HepG2 (cell line): ENCODE measurements around the gene MAP3K1. TPM values are rescaled to one million over a fixed set of nuclear protein-coding genes. Genes with fewer than 3 reads are reported as not detected.

Experiments
- ATAC-seq: fragments of 200-7000 bp; cut with Tn5 transposase; 3 replicates; pipeline ENCODE4 v1.9.1; 2020; ENCODE audit warnings: mild to moderate bottlenecking, moderate library complexity
- BruUV-seq: library from RNA; stranded (reverse); fragments of 400-500 nt; replicated peaks from 2 replicates; lab custom pipeline; 2021; lab: Mats Ljungman, UMichigan
- CTCF ChIA-PET: fragments of 300-600 bp; formaldehyde crosslinking; extraction: SDS; loops from one replicate; lab custom pipeline; 2021; ENCODE audit warnings: low total read pairs, inconsistent platforms, low intra/inter-chr PET ratio; lab: Yijun Ruan, JAX
- POLR2A ChIA-PET: fragments of 350-600 bp; sonication (Branson Sonifier 250); formaldehyde crosslinking; loops from one replicate; lab custom pipeline; 2020; ENCODE audit warnings: antibody characterized with exemption, inconsistent platforms; lab: Yijun Ruan, JAX
- DNase-seq: peaks from one replicate; pipeline ENCODE4 v3.0.0-alpha.2; 2015; ENCODE audit warnings: low spot score
- FAIRE-seq: peaks from 3 replicates; lab custom pipeline; 2011; peaks lifted over from hg19 to GRCh38; lab: Jason Lieb, UNC
- H2AFZ ChIP-seq: one replicate; pipeline ENCODE4 v1.6.1; 2011; ENCODE audit warnings: low read length, inconsistent platforms
- H3K27ac ChIP-seq: fragments of 300-600 bp; 3 replicates; pipeline ENCODE4 v1.8.0; 2011; ENCODE audit warnings: mixed run types, mild to moderate bottlenecking, mixed read lengths, low read length, inconsistent platforms; ENCODE audit not compliant: insufficient read depth; ENCODE audit errors: extremely low read length
- H3K27me3 ChIP-seq, 2 experiments: fragments of 200-600 bp in 1 of 2; 2 replicates in 1 of 2; 3 replicates in 1 of 2; pipeline versions ENCODE4 v1.6.0 to v1.8.0; 2011; ENCODE audit warnings: low read length in 2 of 2, mild to moderate bottlenecking in 2 of 2, moderate library complexity in 2 of 2, inconsistent platforms in 1 of 2; ENCODE audit not compliant: insufficient read depth in 2 of 2, control insufficient read depth in 1 of 2
- H3K36me3 ChIP-seq, 2 experiments: fragments of 200-600 bp in 1 of 2; replicated peaks in 1 of 2; 2 replicates in 1 of 2; 3 replicates in 1 of 2; pipeline versions ENCODE4 v1.5.1 to v1.8.0; 2011; ENCODE audit warnings: low read length in 2 of 2, inconsistent platforms in 1 of 2; ENCODE audit not compliant: insufficient read depth in 2 of 2, control insufficient read depth in 1 of 2
- H3K4me1 ChIP-seq: 2 replicates; pipeline ENCODE4 v1.5.1; 2012; ENCODE audit warnings: low read length, inconsistent platforms; ENCODE audit not compliant: insufficient read depth
- H3K4me2 ChIP-seq: 2 replicates; pipeline ENCODE4 v1.6.0; 2011; ENCODE audit warnings: low read depth, low read length, inconsistent platforms
- H3K4me3 ChIP-seq, 3 experiments: fragments of 200-600 bp in 1 of 3; sonication (generic), shearing (Covaris generic) in 1 of 3; replicated peaks in 1 of 3; 2 replicates each; pipeline ENCODE4 v1.5.1; 2011 to 2016; ENCODE audit warnings: low read length in 3 of 3, inconsistent platforms in 2 of 3, low read depth in 2 of 3, mild to moderate bottlenecking in 2 of 3, control low read depth in 1 of 3, mixed read lengths in 1 of 3; ENCODE audit not compliant: insufficient read depth in 1 of 3
- H3K79me2 ChIP-seq: one replicate; pipeline ENCODE4 v1.6.1; 2011; ENCODE audit warnings: low read length, inconsistent platforms; ENCODE audit not compliant: insufficient read depth
- H3K9ac ChIP-seq: 2 replicates; pipeline ENCODE4 v1.6.0; 2011; ENCODE audit warnings: mild to moderate bottlenecking, low read depth, low read length, inconsistent platforms; ENCODE audit not compliant: insufficient read depth
- H3K9me3 ChIP-seq: 2 replicates; pipeline ENCODE4 v1.5.1; 2012; ENCODE audit warnings: mild to moderate bottlenecking, low read length
- H4K20me1 ChIP-seq: 2 replicates; pipeline ENCODE4 v1.6.0; 2011; ENCODE audit warnings: inconsistent platforms, mild to moderate bottlenecking, low read length, moderate library complexity; ENCODE audit not compliant: insufficient read depth
- NR3C1 ChIP-seq: sonication (generic); formaldehyde crosslinking; IDR thresholded peaks from 2 replicates; pipeline ENCODE4 v1.4.0; 2020; ENCODE audit warnings: missing genetic modification reagents
- PAX8 ChIP-seq: sonication (generic); formaldehyde crosslinking; IDR thresholded peaks from 2 replicates; pipeline ENCODE4 v1.8.0; 2022; ENCODE audit warnings: mild to moderate bottlenecking, missing genetic modification reagents, borderline replicate concordance
- WGBS: methylation state at CpG from one replicate; pipeline ENCODE4 v1.1.6; 2017; ENCODE audit warnings: low lambda C conversion rate; 5-methylcytosine and 5-hydroxymethylcytosine counted together
- in situ Hi-C: cut with HindIII; loops from 2 replicates; pipeline ENCODE4 v1.10.0; 2017; ENCODE audit warnings: low pct_unique_long_range_greater_than_20kb; ENCODE audit not compliant: extremely low pct_ligation_motif_present
- intact Hi-C: fragments of 100-400 bp; cut with micrococcal nuclease; formaldehyde crosslinking; loops from one replicate; pipeline ENCODE4 v1.10.0; 2022; ENCODE audit not compliant: unreplicated experiment
- polyA plus RNA-seq, 8 experiments: library from polyadenylated mRNA; depleted of rRNA in 3 of 8; stranded (reverse) in 7 of 8; unstranded in 1 of 8; fragments of >200 nt; fragmentation: Illumina TruSeq in 4 of 8; extraction: Trizol in 4 of 8; gene quantifications; 2 replicates each; pipeline versions ENCODE4 v1.2.1 to v1.2.3, GENCODE V29; 2011 to 2016; ENCODE audit warnings: low read depth in 4 of 8, missing spikeins in 1 of 8, mixed read lengths in 1 of 8; ENCODE audit not compliant: insufficient read depth in 1 of 8
- total RNA-seq, 5 experiments: library from RNA; depleted of rRNA; stranded (reverse); fragments of >200 nt; fragmentation: Illumina TruSeq; extraction: Trizol; gene quantifications; 2 replicates each; pipeline ENCODE4 v1.2.3, GENCODE V29; 2016; ENCODE audit warnings: low read depth in 1 of 5
- TF ChIP-seq, protein P1 (sequence below): sonication (generic); formaldehyde crosslinking; IDR thresholded peaks from one replicate; pipeline ENCODE4 v1.5.1; 2020; ENCODE audit warnings: mild to moderate bottlenecking, missing genetic modification reagents; ENCODE audit errors: not compliant biosample characterization
- TF ChIP-seq, protein P2 (sequence below): IDR thresholded peaks from 2 replicates; pipeline ENCODE4 v1.6.1; 2016; ENCODE audit warnings: missing compliant biosample characterization, missing genetic modification reagents, borderline replicate concordance

MAP3K1 gene
- total and polyA plus RNA-seq, 2 of the 13 experiments (the other 11 are each of a cell fraction or from before 2014, with no cell fraction given) = 16.4 to 30.3 TPM

DNA sequence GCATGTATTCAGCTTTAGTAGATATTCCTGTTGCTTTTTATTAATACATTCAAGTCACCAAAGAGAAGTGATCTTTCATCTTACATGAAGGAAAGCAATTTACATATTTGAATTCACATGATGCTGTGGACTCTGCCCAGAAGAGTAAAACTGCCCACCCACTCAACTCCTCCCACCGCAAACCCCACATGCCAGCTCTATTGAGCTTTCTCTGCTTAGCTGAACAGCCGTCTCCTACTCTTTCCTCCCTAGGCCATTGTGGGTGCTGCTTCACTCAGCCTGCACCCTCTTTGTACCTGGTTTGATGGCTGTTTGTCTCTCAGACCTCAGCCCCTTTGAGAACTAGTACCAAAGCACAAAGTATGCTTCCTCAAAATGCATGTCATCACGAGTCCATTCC lies 48.4 kb upstream of the MAP3K1 start:
- in situ Hi-C loops = no loop called here
- H3K79me2 ChIP-seq = no peaks in the 10 kb centered on the region
- no peak overlapping the region for H3K9ac ChIP-seq
- TF ChIP-seq, protein P1, sequence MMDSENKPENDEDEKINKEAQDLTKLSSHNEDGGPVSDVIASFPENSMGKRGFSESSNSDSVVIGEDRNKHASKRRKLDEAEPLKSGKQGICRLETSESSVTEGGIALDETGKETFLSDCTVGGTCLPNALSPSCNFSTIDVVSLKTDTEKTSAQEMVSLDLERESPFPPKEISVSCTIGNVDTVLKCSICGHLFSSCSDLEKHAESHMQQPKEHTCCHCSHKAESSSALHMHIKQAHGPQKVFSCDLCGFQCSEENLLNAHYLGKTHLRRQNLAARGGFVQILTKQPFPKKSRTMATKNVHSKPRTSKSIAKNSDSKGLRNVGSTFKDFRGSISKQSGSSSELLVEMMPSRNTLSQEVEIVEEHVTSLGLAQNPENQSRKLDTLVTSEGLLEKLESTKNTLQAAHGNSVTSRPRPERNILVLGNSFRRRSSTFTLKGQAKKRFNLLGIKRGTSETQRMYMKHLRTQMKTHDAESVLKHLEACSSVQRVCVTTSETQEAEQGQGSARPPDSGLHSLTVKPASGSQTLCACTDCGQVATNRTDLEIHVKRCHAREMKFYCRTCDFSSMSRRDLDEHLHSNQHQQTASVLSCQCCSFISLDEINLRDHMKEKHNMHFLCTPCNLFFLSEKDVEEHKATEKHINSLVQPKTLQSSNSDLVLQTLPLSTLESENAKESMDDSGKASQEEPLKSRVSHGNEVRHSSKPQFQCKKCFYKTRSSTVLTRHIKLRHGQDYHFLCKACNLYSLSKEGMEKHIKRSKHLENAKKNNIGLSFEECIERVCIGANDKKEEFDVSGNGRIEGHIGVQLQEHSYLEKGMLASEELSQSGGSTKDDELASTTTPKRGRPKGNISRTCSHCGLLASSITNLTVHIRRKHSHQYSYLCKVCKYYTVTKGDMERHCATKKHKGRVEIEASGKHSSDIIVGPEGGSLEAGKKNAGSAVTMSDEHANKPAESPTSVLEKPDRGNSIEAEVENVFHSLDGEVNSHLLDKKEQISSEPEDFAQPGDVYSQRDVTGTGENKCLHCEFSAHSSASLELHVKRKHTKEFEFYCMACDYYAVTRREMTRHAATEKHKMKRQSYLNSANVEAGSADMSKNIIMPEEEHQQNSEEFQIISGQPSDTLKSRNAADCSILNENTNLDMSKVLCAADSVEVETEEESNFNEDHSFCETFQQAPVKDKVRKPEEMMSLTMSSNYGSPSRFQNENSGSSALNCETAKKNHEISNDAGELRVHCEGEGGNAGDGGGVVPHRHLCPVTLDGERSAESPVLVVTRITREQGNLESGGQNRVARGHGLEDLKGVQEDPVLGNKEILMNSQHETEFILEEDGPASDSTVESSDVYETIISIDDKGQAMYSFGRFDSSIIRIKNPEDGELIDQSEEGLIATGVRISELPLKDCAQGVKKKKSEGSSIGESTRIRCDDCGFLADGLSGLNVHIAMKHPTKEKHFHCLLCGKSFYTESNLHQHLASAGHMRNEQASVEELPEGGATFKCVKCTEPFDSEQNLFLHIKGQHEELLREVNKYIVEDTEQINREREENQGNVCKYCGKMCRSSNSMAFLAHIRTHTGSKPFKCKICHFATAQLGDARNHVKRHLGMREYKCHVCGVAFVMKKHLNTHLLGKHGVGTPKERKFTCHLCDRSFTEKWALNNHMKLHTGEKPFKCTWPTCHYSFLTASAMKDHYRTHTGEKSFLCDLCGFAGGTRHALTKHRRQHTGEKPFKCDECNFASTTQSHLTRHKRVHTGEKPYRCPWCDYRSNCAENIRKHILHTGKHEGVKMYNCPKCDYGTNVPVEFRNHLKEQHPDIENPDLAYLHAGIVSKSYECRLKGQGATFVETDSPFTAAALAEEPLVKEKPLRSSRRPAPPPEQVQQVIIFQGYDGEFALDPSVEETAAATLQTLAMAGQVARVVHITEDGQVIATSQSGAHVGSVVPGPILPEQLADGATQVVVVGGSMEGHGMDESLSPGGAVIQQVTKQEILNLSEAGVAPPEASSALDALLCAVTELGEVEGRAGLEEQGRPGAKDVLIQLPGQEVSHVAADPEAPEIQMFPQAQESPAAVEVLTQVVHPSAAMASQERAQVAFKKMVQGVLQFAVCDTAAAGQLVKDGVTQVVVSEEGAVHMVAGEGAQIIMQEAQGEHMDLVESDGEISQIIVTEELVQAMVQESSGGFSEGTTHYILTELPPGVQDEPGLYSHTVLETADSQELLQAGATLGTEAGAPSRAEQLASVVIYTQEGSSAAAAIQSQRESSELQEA = no peak
- no peak for TF ChIP-seq NR3C1 (CRISPR knock-in tag)
- TF ChIP-seq PAX8 (CRISPR knock-in tag) = no peak
- TF ChIP-seq, protein P2, sequence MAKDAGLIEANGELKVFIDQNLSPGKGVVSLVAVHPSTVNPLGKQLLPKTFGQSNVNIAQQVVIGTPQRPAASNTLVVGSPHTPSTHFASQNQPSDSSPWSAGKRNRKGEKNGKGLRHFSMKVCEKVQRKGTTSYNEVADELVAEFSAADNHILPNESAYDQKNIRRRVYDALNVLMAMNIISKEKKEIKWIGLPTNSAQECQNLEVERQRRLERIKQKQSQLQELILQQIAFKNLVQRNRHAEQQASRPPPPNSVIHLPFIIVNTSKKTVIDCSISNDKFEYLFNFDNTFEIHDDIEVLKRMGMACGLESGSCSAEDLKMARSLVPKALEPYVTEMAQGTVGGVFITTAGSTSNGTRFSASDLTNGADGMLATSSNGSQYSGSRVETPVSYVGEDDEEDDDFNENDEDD = no peak
- TF ChIP-seq, all 625 proteins: peak for 0
- Histone ChIP-seq H4K20me1 (no peaks in the 10 kb centered on the region), H3K36me3 (no peaks in the 10 kb centered on the region), H3K9me3 (no peaks in the 10 kb centered on the region), H3K27me3 (peaks cover 0 to 7% of the 10 kb centered on the region in 2 experiments; a peak in 1 of 5 replicates), H3K27ac (no peak overlapping the region), H3K4me1 (peaks cover 18% of the 10 kb centered on the region), H3K4me2 (no peak overlapping the region), H2AFZ (no peak overlapping the region), H3K4me3 (no peak overlapping the region)
- FAIRE-seq (no peak), ATAC-seq (no peak), DNase-seq (no peak)
- POLR2A ChIA-PET = no interaction called here
- intact Hi-C loops = no loop called here
- 5% methylated on average over 3 of the region's 3 CpGs for WGBS
- CTCF ChIA-PET = no interaction called here
- BruUV-seq = no TSS peak
